Measurements from ENCODE around the gene EPHA3. TPM values are rescaled to one million over a fixed set of nuclear protein-coding genes. Genes with fewer than 3 reads are reported as not detected.

EPHA3 gene
- total and polyA plus RNA-seq, 9 donors = 1.0 to 6.9 (median 2.9) TPM

DNA sequence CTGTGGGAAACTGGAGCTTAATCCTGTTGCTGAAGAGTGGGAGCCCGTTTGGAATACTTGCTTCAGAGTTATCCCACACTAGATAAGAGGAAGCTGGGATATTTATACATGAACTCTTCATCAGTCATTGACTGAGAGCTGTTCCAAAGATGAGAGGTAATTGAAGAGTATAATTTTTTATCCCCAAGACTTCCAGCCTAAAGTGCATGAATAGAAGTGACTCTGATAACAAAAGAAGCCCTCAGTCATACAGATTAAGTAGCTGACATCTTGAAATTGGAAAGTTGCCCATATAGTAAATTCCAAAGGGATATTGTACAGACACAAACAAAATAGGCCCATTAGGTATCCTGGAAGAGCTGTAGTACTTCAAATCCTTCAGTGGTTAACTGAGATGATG lies 268.0 kb downstream of the EPHA3 start:
- Histone ChIP-seq H3K9me3 (no peaks in the 10 kb centered on the region), H3K27me3 (no peaks in the 10 kb centered on the region), H3K36me3 (no peaks in the 10 kb centered on the region), H3K4me1 (ENCODE audit: insufficient read depth) (no peaks in the 10 kb centered on the region), H3K27ac (no peak overlapping the region), H3K4me3 (no peak overlapping the region)
- no peak for DNase-seq
- TF ChIP-seq POLR2A (IDR thresholded peaks at IDR 0.05) = no peak
- TF ChIP-seq, protein P1, sequence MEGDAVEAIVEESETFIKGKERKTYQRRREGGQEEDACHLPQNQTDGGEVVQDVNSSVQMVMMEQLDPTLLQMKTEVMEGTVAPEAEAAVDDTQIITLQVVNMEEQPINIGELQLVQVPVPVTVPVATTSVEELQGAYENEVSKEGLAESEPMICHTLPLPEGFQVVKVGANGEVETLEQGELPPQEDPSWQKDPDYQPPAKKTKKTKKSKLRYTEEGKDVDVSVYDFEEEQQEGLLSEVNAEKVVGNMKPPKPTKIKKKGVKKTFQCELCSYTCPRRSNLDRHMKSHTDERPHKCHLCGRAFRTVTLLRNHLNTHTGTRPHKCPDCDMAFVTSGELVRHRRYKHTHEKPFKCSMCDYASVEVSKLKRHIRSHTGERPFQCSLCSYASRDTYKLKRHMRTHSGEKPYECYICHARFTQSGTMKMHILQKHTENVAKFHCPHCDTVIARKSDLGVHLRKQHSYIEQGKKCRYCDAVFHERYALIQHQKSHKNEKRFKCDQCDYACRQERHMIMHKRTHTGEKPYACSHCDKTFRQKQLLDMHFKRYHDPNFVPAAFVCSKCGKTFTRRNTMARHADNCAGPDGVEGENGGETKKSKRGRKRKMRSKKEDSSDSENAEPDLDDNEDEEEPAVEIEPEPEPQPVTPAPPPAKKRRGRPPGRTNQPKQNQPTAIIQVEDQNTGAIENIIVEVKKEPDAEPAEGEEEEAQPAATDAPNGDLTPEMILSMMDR (IDR thresholded peaks at IDR 0.05) = no peak
- TF ChIP-seq EP300 (IDR thresholded peaks at IDR 0.05) = no peak
- intact Hi-C loops (cut with DNase I) = no loop called here
- 32 to 62% (median 36%) methylated on average over 1 of the region's 1 CpG for WGBS, 3 donors

DNA sequence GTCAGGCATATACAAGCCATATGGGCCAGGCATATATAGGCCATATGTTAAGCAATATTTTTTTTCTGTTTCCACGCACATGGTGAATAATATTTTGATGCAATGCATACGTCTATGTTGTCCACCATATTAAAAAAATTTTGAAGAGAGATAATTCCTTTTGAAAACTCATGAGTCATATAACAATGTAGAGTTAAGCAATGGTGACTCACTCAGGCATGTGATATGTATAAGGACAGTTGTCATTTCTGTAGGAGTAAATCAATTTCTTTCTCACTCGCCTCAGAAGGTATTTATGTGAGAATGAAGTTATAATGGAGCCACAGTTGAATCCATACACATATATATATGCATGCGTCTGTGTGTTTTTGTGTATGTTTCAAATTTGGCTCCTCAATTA lies 272.6 kb downstream of the EPHA3 start:
- H3K27ac ChIP-seq = no peak overlapping the region
- no peaks in the 10 kb centered on the region for H3K27me3 ChIP-seq
- H3K36me3 ChIP-seq = no peaks in the 10 kb centered on the region
- TF ChIP-seq POLR2A (IDR thresholded peaks at IDR 0.05) = no peak
- TF ChIP-seq, protein P1 (IDR thresholded peaks at IDR 0.05) = no peak
- no peak for TF ChIP-seq EP300 (IDR thresholded peaks at IDR 0.05)
- no peaks in the 10 kb centered on the region for H3K9me3 ChIP-seq
- 90 to 91% (median 91%) methylated on average over 4 of the region's 4 CpGs for WGBS, 3 donors
- intact Hi-C loops (cut with DNase I) = no loop called here
- H3K4me3 ChIP-seq = no peak overlapping the region
- H3K4me1 ChIP-seq (ENCODE audit: insufficient read depth) = no peaks in the 10 kb centered on the region
- DNase-seq = no peak

DNA sequence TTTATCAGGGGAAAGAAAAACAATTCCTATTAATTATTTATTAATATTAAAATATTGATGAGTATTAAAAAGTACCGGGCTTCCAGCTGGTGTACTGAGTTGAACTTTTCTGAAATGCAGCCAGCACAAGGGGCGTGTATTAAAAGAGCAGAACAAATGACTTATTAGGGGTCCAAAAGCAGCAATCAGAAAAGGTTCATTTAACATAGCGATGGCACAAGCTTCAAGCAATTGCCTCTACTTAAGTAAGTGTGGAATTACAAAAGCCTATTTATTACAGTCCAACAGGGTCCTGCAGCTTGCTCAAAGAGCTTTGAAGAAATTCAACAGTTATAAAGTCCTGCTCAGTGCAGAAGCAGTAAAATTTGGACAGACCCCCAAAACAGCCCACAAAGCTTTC lies 285.6 kb downstream of the EPHA3 start:
- no peak overlapping the region for H3K4me3 ChIP-seq
- 89 to 93% (median 90%) methylated on average over 3 of the region's 3 CpGs for WGBS, 3 donors
- DNase-seq = no peak

DNA sequence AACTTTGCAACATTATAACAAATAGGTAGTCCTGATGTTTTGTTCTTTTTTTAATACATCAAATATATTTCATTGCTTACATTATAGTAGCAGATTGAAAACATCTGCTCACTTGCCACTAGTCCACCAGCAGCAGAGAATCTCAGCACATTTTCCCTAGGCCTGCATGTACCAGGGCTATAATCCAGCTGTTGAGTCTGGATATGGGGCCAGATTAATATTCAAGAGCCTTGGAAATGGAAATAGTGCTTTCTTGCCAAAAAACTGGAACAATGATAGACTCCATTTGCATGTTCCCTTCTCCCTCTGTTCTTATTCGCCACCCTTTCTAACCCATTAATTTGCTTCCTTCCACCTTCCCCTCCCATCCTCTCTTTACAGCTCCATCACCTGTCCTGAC lies 288.0 kb downstream of the EPHA3 start:
- Histone ChIP-seq H3K4me3 (no peak overlapping the region), H3K36me3 (no peaks in the 10 kb centered on the region), H3K27me3 (no peaks in the 10 kb centered on the region), H3K4me1 (ENCODE audit: insufficient read depth) (no peaks in the 10 kb centered on the region), H3K27ac (no peak overlapping the region), H3K9me3 (no peaks in the 10 kb centered on the region)
- 53 to 87% (median 78%) methylated on average over 1 of the region's 1 CpG for WGBS, 3 donors
- TF ChIP-seq, protein P1 (IDR thresholded peaks at IDR 0.05) = no peak
- TF ChIP-seq POLR2A (IDR thresholded peaks at IDR 0.05) = no peak
- no peak for TF ChIP-seq EP300 (IDR thresholded peaks at IDR 0.05)
- intact Hi-C loops (cut with DNase I) = no loop called here
- no peak for DNase-seq

More for the DNA sequence above, 285.6 kb downstream of the EPHA3 start:
- Histone ChIP-seq H3K4me1 (ENCODE audit: insufficient read depth) (no peaks in the 10 kb centered on the region), H3K27me3 (no peaks in the 10 kb centered on the region), H3K27ac (no peak overlapping the region), H3K9me3 (no peaks in the 10 kb centered on the region), H3K36me3 (no peaks in the 10 kb centered on the region)
- intact Hi-C loops (cut with DNase I) = no loop called here
- TF ChIP-seq EP300 (IDR thresholded peaks at IDR 0.05) (no peak), POLR2A (IDR thresholded peaks at IDR 0.05) (no peak)
- TF ChIP-seq, protein P1 (IDR thresholded peaks at IDR 0.05) = no peak

DNA sequence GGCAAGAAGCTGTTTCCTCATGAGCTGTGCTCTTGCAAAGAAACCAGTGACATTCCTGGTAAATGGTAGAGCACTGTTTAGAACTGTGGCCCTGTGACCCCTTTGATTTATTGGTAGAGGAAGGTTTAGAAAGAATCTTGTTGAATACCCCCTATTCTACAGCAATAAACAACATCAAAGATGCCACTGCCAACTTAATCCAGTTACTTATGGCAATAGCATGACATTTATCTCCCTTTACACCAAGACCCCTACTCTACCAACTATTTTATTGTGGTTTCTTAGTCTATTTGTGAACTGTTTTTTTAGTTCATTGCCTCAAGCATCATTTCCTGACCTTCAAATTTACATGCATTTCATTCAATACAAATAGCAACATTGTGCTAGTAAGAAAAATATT lies 288.6 kb downstream of the EPHA3 start:
- TF ChIP-seq EP300 (IDR thresholded peaks at IDR 0.05) = no peak
- TF ChIP-seq POLR2A (IDR thresholded peaks at IDR 0.05) = no peak
- TF ChIP-seq, protein P1 (IDR thresholded peaks at IDR 0.05) = no peak
- no peaks in the 10 kb centered on the region for H3K36me3 ChIP-seq
- intact Hi-C loops (cut with DNase I) = no loop called here
- no peaks in the 10 kb centered on the region for H3K9me3 ChIP-seq
- no peaks in the 10 kb centered on the region for H3K4me1 ChIP-seq (ENCODE audit: insufficient read depth)
- H3K27me3 ChIP-seq = no peaks in the 10 kb centered on the region
- H3K27ac ChIP-seq = no peak overlapping the region
- no peak for DNase-seq
- H3K4me3 ChIP-seq = no peak overlapping the region

Data from ovary (tissue), 9 donors.